Dendritic cell treated with granulocyte-macrophage colony-stimulating factor and Interleukin-4, amounts not matched to agents 40 ng/mL and 50 ng/mL, for 4 days (primary cell): ENCODE measurements around the gene TESMIN.

ENCODE experiments used
- H3K27ac Mint-ChIP-seq: one replicate; pipeline ENCODE4 v1.8.0; 2022; ENCODE audit warnings: mild to moderate bottlenecking, mixed read lengths
- H3K27me3 Mint-ChIP-seq: one replicate; pipeline ENCODE4 v1.8.0; 2022; ENCODE audit warnings: mild to moderate bottlenecking, mixed read lengths
- H3K36me3 Mint-ChIP-seq: one replicate; pipeline ENCODE4 v1.8.0; 2022; ENCODE audit warnings: low read depth, mixed read lengths
- H3K4me1 Mint-ChIP-seq: one replicate; pipeline ENCODE4 v1.8.0; 2022; ENCODE audit warnings: low read depth, mixed read lengths
- H3K4me3 Mint-ChIP-seq: one replicate; pipeline ENCODE4 v1.8.0; 2022; ENCODE audit warnings: mild to moderate bottlenecking, moderate library complexity, mixed read lengths
- H3K9me3 Mint-ChIP-seq: one replicate; pipeline ENCODE4 v1.8.0; 2022; ENCODE audit warnings: mixed read lengths
- intact Hi-C: fragments of 100-400 bp; cut with micrococcal nuclease; formaldehyde crosslinking; loops from one replicate; pipeline ENCODE4 v1.15.0; 2022

TESMIN gene

DNA sequence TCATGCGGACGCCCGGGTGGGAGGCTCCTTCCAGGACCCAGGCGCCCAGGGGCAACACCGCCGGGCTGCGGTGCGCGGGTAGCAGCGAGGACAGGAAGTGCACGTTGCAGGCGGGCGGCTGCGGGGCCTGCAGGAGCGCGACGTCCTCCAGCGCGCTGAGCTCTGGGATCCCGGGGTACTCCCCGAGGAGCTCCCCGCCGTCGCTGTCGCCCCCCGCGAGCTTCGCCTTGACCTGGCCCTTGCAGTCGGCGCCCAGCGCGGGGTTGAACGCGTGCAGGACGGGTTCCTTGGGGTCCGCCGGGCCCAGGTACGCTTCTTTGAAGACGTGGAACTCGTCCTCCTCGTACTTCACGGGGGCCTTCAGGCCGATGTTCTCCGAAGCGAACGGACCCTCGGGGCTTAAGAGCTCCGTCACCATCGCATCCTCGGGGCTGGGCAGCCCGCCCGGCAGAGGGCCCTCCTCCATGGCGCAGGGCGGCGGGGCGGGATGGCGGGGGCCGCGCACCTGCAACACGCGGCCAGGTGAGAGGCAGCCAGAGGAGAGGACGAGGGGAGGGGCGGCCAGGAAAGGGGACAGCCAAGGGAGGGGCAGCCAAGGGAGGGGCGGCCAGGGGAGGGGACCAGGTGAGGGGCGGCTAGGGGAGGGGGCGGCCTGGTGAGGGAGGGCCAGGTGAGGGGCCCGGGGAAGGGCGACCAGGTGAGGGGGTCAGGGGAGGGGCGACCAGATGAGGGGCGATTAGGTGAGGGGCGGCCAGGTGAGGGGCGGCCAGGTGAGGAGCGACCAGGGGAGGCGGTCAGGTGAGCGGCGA is 921 bp downstream of the TESMIN start:
- peaks cover 19% of the 10 kb centered on the region for H3K36me3 Mint-ChIP-seq
- H3K9me3 Mint-ChIP-seq, result peaks cover 11% of the 10 kb centered on the region
- intact Hi-C loops, result no loop called here
- H3K4me3 Mint-ChIP-seq, result peak overlapping the region; percentile 32
- H3K27me3 Mint-ChIP-seq, result peaks cover 6% of the 10 kb centered on the region
- no peak overlapping the region for H3K27ac Mint-ChIP-seq
- peaks cover 4% of the 10 kb centered on the region for H3K4me1 Mint-ChIP-seq

DNA sequence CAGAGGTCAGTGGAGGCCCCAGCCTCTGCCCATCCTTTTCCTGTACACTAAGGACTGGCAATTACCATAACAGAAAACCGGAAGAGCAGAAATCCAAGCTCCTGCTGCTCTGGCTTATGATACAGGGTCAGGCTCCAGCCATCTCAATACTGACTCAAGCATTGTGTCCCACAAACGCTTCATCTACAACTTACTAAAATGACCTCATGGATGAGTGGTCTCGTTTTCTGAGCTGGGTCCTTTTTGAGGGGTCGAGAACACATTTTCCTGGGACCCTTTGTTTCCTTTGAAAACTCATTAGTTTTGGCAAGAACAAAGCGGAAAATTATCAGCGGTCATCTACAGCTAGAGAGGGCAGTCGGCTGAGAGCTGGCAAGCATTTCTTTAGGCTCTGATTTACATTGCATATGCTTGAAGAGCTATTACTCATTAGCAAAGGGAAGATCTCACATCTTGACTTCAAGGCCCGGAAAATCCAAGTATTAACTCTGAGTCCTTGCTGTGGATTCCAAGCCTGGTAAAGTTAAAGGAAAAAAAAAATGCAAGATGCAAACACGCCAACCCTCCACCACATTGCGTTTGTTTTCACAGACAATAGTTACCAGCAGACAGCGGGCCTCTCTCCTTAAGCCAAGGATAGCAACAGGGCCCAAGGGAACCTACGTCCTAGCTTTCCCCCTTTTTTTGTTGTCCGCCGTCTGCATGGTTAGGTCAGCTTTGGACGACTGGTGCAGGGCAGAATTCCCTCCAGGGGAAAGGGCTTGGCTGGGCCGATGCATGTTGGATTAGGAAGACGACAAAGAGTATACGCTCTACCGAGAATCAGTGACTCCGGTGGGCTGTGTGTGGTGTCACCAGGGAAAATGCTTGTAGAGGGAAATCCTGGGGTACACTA is 1.8 kb downstream of the TESMIN start:
- peaks cover 11% of the 10 kb centered on the region for H3K9me3 Mint-ChIP-seq
- intact Hi-C loops, result no loop called here
- H3K27ac Mint-ChIP-seq, result peak overlapping the region; percentile 50
- H3K27me3 Mint-ChIP-seq, result peaks cover 6% of the 10 kb centered on the region
- H3K4me1 Mint-ChIP-seq, result peaks cover 4% of the 10 kb centered on the region
- H3K36me3 Mint-ChIP-seq, result peaks cover 13% of the 10 kb centered on the region
- peak overlapping the region; percentile 32 for H3K4me3 Mint-ChIP-seq

DNA sequence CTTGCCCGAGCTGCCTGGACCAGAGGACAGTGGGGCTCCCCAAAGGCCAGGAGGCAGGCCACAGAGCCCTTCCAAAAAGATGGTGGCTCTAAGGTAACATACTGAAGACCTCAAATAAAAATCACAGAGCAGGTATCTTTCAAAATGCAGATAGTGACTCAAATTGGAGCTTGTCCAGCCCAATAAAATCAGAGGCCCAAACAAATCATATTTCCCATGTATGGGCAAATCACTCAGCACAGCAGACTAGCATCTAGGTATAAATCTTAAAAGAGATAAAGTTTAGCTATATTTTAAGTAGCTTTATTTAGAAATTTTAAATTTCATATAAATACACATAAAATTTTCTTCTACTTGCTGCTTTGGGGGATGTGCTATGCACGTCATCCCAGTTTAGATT is 3.3 kb downstream of the TESMIN start:
- Mint-ChIP-seq H3K4me3 (no peak overlapping the region), H3K27me3 (peaks cover 6% of the 10 kb centered on the region), H3K9me3 (no peaks in the 10 kb centered on the region), H3K36me3 (peaks cover 6% of the 10 kb centered on the region), H3K27ac (no peak overlapping the region), H3K4me1 (peaks cover 4% of the 10 kb centered on the region)
- intact Hi-C loops, result no loop called here

DNA sequence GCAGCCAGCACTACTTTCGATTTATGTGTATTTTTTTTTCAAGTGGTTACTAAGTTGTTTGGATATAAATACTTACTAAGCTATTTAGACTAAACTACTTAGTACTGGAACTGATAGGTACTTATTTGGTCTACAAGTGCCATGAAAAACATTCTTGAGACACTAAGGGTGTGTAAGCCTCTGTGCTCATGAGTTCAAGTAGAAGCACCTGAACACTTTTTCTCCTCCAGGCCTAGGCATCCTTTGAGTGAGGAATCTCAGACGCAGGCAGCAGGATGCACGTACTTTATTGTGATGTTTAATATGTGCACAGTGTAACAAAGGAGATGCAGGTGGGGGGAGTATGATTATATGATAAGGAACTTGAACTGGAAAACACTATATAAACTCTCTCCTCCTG is 7.8 kb downstream of the TESMIN start:
- intact Hi-C loops, result no loop called here
- no peaks in the 10 kb centered on the region for H3K9me3 Mint-ChIP-seq
- H3K36me3 Mint-ChIP-seq, result peaks cover 6% of the 10 kb centered on the region
- H3K4me3 Mint-ChIP-seq, result no peak overlapping the region
- H3K27me3 Mint-ChIP-seq, result no peaks in the 10 kb centered on the region
- H3K27ac Mint-ChIP-seq, result no peak overlapping the region
- no peaks in the 10 kb centered on the region for H3K4me1 Mint-ChIP-seq

DNA sequence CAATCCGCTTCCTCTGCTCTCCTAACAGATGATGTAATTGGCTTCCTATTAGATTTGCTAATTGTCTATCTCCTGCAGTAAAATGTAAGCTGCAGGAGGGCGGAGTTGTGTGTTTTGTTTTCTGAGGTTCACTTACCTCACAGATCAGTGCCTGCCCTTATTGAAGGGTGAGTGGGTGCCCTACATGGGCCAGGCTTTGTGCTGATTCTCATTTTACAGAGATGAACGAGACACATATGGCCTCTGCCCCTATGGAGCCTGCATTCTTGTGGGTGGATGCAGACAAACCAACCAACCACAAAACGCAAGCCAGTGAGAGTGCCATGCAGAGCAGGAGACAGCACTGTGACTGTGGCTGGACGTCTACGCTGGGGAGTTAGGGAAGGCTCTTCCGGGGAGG is 9.9 kb downstream of the TESMIN start:
- no peak overlapping the region for H3K27ac Mint-ChIP-seq
- intact Hi-C loops, result no loop called here

DNA sequence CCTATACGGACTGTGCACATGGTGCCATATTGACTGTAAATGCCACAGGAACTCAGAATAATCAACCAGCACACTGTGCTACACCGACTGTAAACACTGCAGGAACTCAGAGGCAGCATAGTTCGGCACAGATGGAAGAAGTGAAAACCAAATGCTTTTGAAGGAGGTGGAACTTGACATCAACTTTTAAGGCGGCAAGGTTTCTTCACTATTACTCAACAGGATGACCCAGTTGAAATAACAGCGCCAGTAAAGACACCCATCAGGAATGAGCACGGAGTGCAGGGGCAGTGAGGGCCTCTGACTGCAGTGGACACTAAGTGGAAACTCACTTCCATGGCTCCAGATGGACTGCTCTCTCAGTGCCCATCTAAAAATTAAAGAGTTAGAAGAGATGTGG is 15.7 kb downstream of the TESMIN start:
- Mint-ChIP-seq H3K4me1 (peaks cover 43% of the 10 kb centered on the region), H3K27me3 (no peaks in the 10 kb centered on the region), H3K9me3 (no peaks in the 10 kb centered on the region), H3K27ac (peak overlapping the region; percentile 70), H3K36me3 (no peaks in the 10 kb centered on the region), H3K4me3 (no peak overlapping the region)
- intact Hi-C loops, result no loop called here

More for the DNA sequence above, 9.9 kb downstream of the TESMIN start:
- Mint-ChIP-seq H3K4me3 (no peak overlapping the region), H3K4me1 (peaks cover 9% of the 10 kb centered on the region), H3K9me3 (no peaks in the 10 kb centered on the region), H3K36me3 (peaks cover 6% of the 10 kb centered on the region), H3K27me3 (no peaks in the 10 kb centered on the region)

DNA sequence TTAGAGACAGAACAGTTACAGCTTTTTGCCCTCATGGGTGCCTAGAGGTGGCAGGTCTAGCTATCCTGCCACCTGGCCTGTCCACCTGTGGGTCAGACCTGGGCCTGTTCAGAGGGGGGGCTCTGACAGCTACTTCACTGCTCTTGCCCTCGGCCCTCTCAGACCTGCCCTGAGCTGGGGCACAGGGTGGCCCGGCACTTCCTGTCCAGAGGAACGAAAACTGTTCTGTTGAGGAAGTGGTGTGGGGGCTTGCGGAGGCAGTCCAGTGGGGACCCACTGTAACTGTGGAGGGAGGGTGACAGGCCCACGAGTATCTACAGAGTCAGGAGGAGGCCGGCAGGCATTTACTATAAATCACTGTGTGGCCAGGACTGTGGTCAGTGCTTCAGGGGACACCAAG is 16.2 kb downstream of the TESMIN start:
- Mint-ChIP-seq H3K4me1 (peaks cover 43% of the 10 kb centered on the region), H3K36me3 (no peaks in the 10 kb centered on the region), H3K27me3 (no peaks in the 10 kb centered on the region), H3K4me3 (peak overlapping the region; percentile 11), H3K9me3 (no peaks in the 10 kb centered on the region), H3K27ac (peak overlapping the region; percentile 70)
- intact Hi-C loops, result no loop called here

DNA sequence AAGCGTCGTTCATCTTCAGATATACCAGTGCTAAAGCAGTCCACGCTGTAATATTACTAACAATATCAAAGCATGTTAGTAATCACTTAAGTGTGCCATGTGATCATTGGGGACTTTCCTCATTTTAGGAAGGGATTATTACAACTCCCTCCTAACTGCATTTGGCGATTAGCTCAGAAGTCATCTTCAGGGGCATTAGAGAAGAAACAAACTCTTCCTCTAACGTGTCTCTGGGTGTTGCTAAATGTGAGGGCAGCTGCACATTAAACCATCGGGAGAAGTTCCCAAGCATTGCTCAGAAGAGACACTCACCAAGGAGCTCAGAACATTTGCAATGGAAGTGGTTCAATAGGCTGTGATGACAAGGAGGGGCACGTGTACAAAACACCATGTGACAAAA is 17.2 kb downstream of the TESMIN start:
- H3K4me3 Mint-ChIP-seq, result no peak overlapping the region
- H3K4me1 Mint-ChIP-seq, result peaks cover 43% of the 10 kb centered on the region
- no peaks in the 10 kb centered on the region for H3K27me3 Mint-ChIP-seq
- intact Hi-C loops, result no loop called here
- no peaks in the 10 kb centered on the region for H3K36me3 Mint-ChIP-seq
- H3K9me3 Mint-ChIP-seq, result no peaks in the 10 kb centered on the region
- H3K27ac Mint-ChIP-seq, result no peak overlapping the region

DNA sequence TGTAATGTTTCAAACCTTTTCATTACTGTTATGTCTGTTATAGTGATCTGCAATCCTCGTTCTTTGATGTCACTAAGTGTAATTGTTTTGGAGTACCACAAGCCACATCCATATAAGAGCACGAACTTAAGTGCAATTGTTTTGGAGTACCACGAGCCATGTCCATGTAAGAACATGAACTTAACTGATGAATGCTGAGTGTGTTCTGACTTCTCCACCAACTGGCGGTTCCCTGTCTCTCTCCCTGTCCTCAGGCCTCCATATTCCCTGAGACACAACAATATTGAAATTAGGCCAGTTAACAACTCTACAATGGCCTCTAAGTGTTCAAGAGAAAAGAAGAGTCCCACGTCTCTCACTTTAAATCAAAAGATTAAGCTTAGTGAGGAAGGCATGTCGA is 23.5 kb downstream of the TESMIN start:
- H3K36me3 Mint-ChIP-seq, result no peaks in the 10 kb centered on the region
- H3K27ac Mint-ChIP-seq, result no peak overlapping the region
- no peaks in the 10 kb centered on the region for H3K27me3 Mint-ChIP-seq
- no peak overlapping the region for H3K4me3 Mint-ChIP-seq
- H3K4me1 Mint-ChIP-seq, result peaks cover 5% of the 10 kb centered on the region
- intact Hi-C loops, result no loop called here
- H3K9me3 Mint-ChIP-seq, result no peaks in the 10 kb centered on the region

DNA sequence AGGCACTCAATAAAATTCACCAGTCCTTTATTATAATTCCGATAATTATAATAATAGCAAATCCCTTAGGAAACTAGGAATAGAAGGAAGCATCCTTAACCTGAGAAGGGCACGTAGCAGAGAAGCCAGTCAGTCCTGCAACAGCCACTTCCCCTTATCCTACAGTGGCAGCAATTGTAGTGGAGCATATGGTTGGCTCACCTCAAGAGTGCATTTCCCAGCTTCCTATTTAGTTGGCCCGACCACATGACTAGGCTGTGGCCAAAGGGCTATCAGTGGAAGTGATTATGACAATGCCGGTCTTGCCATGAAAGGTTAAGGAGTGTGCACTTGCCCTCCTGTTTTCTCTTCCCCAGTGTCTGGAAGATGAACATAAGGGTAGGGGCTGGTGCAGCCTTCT is 27.0 kb downstream of the TESMIN start:
- H3K27ac Mint-ChIP-seq, result no peak overlapping the region
- H3K9me3 Mint-ChIP-seq, result peaks cover 19% of the 10 kb centered on the region
- H3K27me3 Mint-ChIP-seq, result no peaks in the 10 kb centered on the region
- H3K4me1 Mint-ChIP-seq, result no peaks in the 10 kb centered on the region
- H3K4me3 Mint-ChIP-seq, result no peak overlapping the region
- H3K36me3 Mint-ChIP-seq, result peaks cover 12% of the 10 kb centered on the region
- intact Hi-C loops, result no loop called here

DNA sequence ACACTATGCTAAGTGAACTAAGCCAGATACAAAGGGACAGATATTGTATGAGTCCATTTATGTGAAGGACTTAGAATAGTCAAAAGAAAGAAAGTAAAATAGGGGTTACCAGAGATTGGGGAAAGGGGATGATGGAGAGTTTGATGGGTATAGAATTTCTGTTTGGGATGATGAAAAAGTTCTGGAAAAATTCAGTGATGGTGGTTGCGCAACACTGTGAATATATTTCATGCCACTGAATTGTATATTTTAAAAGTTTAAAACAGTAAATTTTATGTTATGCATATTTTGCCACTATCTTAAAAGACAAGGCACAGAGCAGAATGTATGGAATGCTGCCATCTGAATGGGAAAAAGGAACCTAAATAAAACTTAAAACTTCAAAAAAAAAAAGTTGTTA is 29.2 kb downstream of the TESMIN start:
- H3K27me3 Mint-ChIP-seq, result no peaks in the 10 kb centered on the region
- H3K36me3 Mint-ChIP-seq, result peaks cover 12% of the 10 kb centered on the region
- intact Hi-C loops, result no loop called here
- peaks cover 22% of the 10 kb centered on the region for H3K9me3 Mint-ChIP-seq
- no peaks in the 10 kb centered on the region for H3K4me1 Mint-ChIP-seq
- no peak overlapping the region for H3K27ac Mint-ChIP-seq
- H3K4me3 Mint-ChIP-seq, result no peak overlapping the region

DNA sequence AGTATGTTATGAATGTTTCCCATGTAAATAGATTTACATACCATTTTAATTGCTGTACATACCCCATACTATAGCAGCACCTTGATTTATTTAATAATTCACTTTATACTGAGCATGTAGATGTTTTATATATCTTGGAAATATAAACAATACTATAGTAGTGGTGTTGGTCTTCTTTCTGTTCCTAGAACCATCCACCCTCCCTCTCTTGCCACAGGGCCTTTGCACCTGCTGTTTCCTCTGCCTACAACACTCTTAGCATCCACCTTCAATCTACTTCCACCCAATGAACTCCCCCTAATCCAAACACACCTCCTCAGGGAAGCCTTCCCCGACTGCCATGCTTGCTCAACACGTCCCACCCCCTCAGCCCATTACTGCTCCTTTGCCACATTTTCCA is 30.2 kb downstream of the TESMIN start:
- peaks cover 12% of the 10 kb centered on the region for H3K36me3 Mint-ChIP-seq

DNA sequence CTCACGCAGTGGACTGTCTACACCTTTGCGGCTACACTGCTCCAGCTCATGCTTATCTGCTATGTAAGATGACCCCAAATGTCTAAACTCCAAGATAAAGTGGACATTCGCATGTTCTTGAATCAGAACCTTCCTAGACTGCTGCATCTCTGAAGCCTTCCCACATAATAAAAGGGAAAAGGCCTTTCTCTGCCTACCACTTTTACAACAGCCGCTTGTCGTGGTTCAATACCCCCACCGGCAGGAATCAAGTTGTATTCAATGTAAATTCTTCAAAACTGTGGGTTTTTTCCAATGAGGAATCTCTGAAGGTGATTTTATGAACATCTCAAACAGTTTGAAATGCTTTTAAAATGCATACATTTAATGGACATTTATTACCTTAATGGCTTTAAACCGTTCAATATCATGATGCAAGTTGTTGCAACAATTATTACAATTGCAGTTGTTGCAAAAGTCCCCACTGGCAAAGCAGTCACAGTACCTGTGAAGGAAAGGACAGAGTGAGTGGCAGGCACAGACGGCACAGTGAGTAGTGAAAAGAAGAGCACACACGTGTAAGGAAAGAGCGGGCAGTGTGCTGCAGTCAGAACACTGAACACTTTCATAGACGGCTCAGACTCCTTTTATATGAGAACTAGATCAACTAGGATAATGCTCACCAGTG is 35.7 kb downstream of the TESMIN start:
- intact Hi-C loops, result no loop called here
- Mint-ChIP-seq H3K9me3 (peaks cover 15% of the 10 kb centered on the region), H3K27me3 (no peaks in the 10 kb centered on the region), H3K4me3 (no peak overlapping the region), H3K27ac (no peak overlapping the region), H3K4me1 (no peaks in the 10 kb centered on the region), H3K36me3 (peaks cover 12% of the 10 kb centered on the region)

More for the DNA sequence above, 30.2 kb downstream of the TESMIN start:
- no peaks in the 10 kb centered on the region for H3K4me1 Mint-ChIP-seq
- H3K4me3 Mint-ChIP-seq, result no peak overlapping the region
- H3K27me3 Mint-ChIP-seq, result no peaks in the 10 kb centered on the region
- peaks cover 22% of the 10 kb centered on the region for H3K9me3 Mint-ChIP-seq
- intact Hi-C loops, result no loop called here
- no peak overlapping the region for H3K27ac Mint-ChIP-seq
